Stimulated activated CD4-positive, alpha-beta T cell treated with anti-CD3 and anti-CD28 coated beads, Interleukin-12 subunit alpha, Interleukin-12 subunit beta, amount 100 ng/mL, for 24 hours (primary cell): ENCODE data around the gene ABLIM3.
"Not testable (repeated sequence)": the region's sequence is repeated elsewhere in the genome, so short reads cannot be mapped to it uniquely, and the experiment has no call there.

Experiments
- DNase-seq, 2 experiments: peaks; one replicate each; pipeline ENCODE4 v3.0.0-alpha.2; 2020; ENCODE audit warnings: low read depth in 2 of 2

Gene ABLIM3

GRCh38 chr5:149187617-149188016, 46.3 kb downstream of the ABLIM3 start:
- DNase-seq = not testable (repeated sequence)

DNA sequence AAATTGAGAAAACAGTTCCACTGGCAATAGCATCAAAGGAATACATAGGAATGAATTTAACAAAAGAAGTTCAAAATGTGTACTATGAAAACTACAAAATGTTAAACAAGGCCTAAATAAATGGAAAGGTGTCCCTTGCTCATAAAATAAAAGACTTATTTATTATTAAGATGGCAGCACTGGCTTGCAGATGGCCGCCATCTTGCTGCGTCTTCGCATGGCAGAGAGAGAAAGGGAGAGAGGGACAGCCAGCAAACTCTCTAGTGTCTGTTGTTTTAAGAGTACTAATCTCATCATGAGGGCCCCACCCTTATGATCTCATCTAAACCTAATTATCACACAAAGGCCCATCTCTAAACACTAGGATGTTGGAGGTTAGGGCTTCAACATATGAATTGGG, 47.1 kb downstream of the ABLIM3 start:
- no peak for DNase-seq

GRCh38 chr5:149195337-149195887, 54.1 kb downstream of the ABLIM3 start:
- DNase-seq = no peak

- DNase-seq = no peak
These were observed 54.7 kb downstream of the ABLIM3 start for GRCh38 chr5:149195962-149196361.

- DNase-seq = no peak
These were observed 56.9 kb downstream of the ABLIM3 start for GRCh38 chr5:149198148-149198547.

DNA sequence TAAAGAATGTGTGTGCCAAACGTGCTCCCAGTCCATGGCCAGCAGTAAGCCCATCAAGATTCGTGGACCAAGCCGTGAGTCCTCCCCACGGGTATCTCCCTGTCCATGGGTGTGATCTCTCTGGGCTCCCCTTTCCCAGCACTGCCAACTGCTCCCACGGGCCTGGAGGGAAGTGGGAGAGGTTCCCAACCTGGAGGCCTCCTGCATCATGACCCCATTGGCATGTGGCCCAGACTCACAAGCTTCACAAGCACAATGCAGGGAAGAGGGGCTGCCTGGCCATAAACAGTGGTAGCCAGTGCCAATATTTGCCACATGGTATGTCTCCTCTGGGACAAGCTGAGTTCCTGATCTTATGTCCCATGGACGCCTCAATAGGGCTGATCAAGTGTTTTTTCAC, 59.1 kb downstream of the ABLIM3 start:
- DNase-seq = no peak

DNA sequence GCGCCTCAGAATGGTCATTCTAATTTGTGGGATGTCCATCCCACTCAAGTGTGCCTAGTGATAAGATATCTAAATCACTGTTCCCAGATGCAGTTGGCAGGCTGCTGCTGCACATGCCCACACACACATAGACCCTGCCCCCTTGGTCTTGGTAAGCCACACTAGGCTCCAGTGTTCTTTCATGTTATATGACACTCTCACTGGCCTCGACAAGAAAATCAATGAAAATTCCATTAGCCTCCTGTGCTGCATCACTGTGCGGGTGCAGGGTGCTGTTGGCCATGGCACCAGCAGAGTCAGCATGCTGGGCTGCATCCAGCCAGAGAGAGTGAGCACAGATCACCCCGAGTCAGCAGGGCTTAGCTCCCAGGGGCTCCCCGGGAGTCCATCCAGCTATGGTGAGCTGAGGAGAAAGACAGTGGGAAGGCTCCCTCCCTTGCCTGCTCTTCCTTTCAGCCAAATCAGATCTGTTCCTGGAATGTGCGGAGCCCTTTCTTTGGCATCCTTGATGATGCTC, 59.9 kb downstream of the ABLIM3 start:
- no peak for DNase-seq

DNA sequence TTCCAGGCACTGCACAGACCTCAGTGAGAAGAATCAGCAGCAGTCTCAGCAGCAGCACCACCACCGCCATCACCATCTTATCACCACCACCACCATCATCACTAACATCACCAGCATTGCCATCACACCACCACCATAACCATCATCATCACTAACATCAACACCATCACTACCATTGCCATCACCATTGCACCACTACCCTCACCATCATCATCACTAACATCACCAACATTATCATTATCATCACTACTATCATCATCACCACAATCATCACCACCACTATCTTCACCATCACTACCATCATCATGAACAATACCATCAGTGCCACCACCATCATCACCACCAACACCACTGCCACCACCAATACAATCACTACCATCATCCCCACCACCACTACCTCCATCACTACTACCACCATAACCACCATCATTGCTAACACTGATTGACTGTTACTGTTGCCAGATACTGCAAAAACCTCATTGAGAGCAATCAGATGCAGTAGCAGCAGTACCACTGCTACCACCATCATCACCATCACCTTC, 61.7 kb downstream of the ABLIM3 start:
- DNase-seq = no peak

DNA sequence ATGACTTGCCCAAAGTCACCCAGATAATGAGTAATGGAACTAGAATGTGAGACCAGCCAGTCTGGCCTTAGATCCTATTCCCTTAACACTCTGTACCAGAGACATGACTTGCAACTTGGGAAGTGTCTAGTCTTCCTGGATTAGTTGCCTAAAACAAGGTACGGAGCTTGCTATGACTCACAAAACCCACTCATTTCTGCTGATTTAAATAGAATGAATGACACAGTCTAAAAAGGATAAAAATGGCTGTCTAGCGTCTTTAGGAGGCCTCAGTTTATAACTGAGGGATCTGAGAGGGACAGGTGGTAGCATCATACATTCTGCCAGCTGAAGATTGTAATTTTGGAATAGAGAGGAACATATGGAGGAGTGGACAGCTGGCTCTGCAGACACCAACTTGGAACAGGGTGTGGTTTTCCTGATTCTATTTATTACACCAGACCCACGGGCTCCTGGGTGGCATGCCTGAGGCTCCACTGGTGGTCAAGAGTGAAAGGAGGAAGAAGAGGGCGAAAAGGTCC, 62.7 kb downstream of the ABLIM3 start:
- no peak for DNase-seq

- DNase-seq = no peak
These were observed 64.6 kb downstream of the ABLIM3 start for GRCh38 chr5:149205625-149206523.

DNA sequence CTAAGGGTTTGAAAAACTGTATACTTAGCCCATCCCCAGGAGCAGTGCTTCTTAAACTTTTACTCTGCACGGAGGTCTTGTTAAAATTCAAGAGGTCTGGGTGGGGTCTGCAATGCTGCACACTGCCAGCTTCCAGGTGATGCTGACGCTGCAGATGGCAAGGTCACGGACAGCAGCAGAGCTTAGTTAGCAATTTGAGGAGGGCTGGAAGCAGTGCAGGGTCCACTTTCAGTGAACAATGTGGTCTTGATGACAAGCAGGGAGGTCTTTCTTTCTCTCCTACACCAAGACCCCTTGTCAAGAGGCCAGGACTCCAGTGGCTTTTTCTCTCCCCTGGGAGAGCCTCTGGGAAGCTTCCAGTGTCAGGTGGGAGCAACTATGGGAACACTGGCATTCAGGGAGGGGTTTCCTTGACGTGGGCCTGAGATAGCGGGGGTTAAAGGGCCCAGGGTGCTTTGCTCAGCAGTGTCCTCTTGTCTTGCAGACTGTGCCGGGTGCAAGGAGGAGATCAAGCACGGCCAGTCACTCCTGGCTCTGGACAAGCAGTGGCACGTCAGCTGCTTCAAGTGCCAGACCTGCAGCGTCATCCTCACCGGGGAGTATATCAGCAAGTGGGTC, 65.3 kb downstream of the ABLIM3 start:
- no peak for DNase-seq

DNA sequence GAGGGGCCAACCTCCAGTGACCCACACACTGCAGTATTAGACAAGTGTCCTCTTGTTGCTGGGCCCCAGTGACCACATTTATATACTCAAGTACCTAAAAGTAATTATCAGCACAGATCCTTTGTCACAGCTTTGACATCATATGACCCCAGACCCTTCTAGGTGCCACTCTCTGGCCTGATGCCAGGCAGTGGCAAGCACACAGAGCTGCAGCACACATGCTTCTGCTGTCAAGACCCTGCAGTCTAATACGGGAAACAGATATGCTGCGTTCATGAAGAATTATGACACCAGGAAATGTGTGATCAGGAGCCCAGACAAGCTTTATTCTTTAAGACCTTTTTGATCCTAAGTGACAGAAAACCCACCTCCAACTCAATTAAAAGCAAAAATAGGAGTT, 66.5 kb downstream of the ABLIM3 start:
- DNase-seq = no peak

- DNase-seq = no peak
These were observed 68.9 kb downstream of the ABLIM3 start for GRCh38 chr5:149210225-149210624.

DNA sequence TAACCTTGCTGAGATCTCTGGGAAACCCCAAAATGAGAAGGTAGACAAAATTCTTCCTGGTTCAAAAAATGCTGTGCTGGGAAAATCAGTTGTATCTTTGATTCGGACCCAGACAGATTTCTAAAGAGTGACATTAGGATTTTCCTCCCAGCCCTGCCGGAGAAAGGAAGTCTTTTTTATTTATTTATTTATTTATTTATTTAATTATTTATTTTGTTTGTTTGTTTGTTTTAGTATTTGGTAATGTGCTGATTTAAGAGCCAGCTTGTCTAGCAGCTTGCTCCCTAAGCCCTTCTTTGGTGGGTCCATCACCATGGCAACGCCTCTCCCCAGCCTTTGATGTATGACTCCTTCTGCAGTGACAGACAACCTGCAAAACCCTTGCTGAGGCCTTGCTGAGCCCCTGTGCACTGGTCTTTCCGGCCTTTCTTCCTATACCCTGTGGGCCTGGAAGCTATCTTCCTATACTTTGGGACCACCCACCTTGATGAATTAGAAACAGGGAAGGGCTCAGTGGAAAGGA, 69.7 kb downstream of the ABLIM3 start:
- DNase-seq = no peak

- no peak for DNase-seq
These were observed 70.3 kb downstream of the ABLIM3 start for GRCh38 chr5:149211566-149211965.

DNA sequence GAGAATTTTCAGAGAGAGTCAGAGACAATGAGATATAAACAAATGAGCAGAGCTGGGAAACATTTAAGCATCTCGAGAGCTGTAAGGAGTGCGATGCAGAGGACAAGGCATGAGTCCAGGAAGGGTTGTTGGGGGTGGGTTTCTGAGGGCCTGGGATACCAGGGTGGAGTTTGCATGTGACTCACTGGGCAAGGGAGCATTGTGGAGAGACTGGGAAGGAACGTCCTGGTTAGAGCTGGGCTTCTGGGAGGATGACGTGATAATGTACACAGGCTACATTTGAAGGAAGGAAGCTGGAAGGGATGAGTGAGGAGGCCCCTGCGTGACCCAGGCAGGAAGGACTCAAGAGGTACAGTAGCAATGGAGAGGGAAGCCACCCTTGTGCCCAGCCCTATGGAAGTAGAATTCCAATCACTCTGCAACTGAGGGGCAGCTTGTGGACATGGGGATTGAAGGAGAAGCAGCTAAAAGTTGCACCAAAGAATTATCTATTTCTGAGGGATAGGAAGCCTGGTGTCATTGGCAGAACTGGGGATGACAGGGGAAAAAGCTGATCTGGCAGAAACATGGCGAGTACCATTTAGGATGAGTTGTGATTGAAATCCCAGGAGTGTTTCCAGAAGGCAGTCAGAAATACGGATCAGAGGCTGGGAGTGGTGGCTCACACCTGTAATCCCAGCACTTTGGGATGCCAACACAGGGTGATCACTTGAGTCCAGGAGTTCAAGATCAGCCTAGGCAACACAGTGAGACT, 71.1 kb downstream of the ABLIM3 start:
- no peak for DNase-seq

DNA sequence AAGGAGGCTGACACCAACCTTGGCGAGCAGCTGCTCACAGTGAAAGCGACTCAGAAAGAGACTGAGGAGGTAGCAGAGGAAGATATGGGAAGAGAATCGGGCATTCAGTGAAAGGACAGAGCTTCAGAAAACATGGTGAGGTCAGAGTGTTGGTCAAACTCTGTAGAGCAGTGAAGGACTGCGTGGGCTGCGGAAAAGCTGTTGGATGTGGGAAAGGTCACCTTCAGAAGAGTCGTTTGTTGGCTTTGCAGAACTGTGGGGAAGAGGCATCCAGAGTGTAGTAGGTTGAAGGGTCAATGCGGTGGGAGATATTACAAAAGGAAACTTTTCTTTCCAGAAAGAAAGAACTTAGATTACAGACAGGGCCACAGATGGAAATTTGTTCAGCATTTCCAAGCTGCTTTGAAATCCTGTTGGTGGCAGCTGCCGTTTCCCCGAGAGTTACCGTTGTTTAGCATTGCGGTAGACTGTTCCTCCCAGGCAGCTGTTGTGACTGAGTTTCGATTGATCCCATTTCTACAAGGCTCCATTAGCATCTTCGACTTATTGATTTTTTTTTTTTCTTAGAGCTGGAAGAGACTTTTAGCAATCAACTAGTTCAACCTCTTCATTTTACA, 72.1 kb downstream of the ABLIM3 start:
- DNase-seq = no peak

GRCh38 chr5:149215478-149216090, 74.3 kb downstream of the ABLIM3 start:
- DNase-seq = no peak

DNA sequence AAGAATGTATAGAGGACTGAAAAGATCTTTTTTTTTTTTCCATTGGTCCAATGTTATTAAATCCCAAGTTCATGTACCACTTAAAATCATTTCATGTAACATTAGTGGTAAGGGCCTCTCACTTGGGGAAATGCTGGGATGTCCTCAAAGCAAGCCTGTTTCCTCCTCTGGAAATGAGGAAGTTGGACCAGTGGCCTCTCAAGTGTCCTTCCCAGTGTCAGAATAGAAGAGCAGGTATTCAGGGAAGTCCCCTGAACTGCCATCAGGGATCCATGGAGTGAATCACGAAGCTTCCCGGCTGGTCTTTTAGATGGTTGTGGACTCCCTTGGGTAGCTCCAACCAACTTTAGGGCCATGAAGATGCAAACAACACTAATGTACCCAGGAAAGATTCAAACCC, 75.2 kb downstream of the ABLIM3 start:
- DNase-seq = no peak

- no peak for DNase-seq
These were observed 76.0 kb downstream of the ABLIM3 start for GRCh38 chr5:149217096-149217802.
